Measurements from ENCODE around the gene KPNA1.

KPNA1 gene

GRCh38 chr3:122395582-122395981 lies 119.2 kb downstream of the KPNA1 start:
- Mint-ChIP-seq H3K4me3 (no peak overlapping the region), H3K27ac (no peak overlapping the region), H3K27me3 (ENCODE audit: low read depth, poor library complexity) (peaks cover 8% of the 10 kb centered on the region), H3K36me3 (ENCODE audit: low read depth) (peaks cover 5% of the 10 kb centered on the region), H3K4me1 (peaks cover 17% of the 10 kb centered on the region), H3K9me3 (no peaks in the 10 kb centered on the region)
- DNase-seq = no peak
- no peak for TF ChIP-seq CTCF (IDR thresholded peaks at IDR 0.05)

GRCh38 chr3:122394173-122394572 lies 120.6 kb downstream of the KPNA1 start:
- H3K4me3 Mint-ChIP-seq = no peak overlapping the region
- H3K27me3 Mint-ChIP-seq (ENCODE audit: low read depth, poor library complexity) = peaks cover 8% of the 10 kb centered on the region
- H3K4me1 Mint-ChIP-seq = peaks cover 17% of the 10 kb centered on the region
- DNase-seq = no peak
- H3K36me3 Mint-ChIP-seq (ENCODE audit: low read depth) = peaks cover 5% of the 10 kb centered on the region
- H3K27ac Mint-ChIP-seq = peak overlapping the region; percentile 72
- H3K9me3 Mint-ChIP-seq = no peaks in the 10 kb centered on the region
- TF ChIP-seq CTCF (IDR thresholded peaks at IDR 0.05) = no peak

DNA sequence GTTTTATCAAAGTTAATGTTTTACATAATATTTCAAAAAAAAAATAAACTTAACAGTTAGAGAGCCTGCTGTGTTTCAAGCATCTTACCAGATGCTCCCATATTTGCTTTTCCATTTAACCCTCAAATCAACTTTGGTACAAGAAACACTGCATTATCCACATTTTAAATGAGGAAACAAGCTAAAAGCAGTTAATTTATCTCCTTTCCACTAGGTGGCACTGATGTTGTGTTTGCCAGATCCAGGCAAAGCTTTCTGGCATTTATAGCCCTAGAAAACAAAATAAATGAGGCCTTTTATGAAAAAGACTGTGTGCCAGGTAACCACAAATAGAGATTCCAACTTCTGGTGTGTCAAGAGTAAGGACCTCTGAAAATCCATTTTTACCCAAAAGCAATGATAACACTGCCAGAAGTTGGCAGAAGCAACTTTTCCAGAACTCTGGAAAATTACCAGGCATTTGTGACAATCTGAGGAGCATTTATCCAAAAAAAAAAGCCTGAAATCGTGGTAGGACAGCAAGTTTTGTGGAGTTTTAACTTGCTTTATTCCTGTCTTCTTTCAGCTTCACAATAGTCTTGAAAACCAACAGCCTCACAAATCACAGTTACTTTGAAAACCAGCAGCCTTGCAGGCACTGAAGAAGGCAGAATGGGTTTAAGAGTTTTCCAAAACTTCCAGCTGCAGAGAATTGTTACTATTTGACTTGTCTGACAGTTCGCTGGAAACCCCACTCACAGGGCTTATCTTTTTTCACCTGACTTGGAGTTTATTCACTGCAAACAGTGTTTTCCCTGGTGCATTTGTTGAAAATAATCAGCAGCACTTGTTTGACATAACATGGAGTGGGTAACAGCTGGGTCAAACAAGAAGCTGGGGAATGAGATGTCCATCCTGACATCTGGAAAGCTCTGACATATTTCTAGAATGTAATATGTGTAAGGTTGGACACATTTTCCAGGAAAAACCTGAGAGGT lies 121.6 kb downstream of the KPNA1 start:
- peaks cover 8% of the 10 kb centered on the region for H3K27me3 Mint-ChIP-seq (ENCODE audit: low read depth, poor library complexity)
- H3K36me3 Mint-ChIP-seq (ENCODE audit: low read depth) = peaks cover 10% of the 10 kb centered on the region
- no peaks in the 10 kb centered on the region for H3K9me3 Mint-ChIP-seq
- TF ChIP-seq CTCF (IDR thresholded peaks at IDR 0.05) = peak; percentile 79
- DNase-seq = no peak
- H3K4me3 Mint-ChIP-seq = no peak overlapping the region
- H3K4me1 Mint-ChIP-seq = peaks cover 17% of the 10 kb centered on the region
- H3K27ac Mint-ChIP-seq = no peak overlapping the region

GRCh38 chr3:122391681-122392446 lies 122.9 kb downstream of the KPNA1 start:
- H3K4me3 Mint-ChIP-seq = no peak overlapping the region
- H3K27ac Mint-ChIP-seq = no peak overlapping the region
- H3K4me1 Mint-ChIP-seq = peaks cover 21% of the 10 kb centered on the region
- peaks cover 23% of the 10 kb centered on the region for H3K36me3 Mint-ChIP-seq (ENCODE audit: low read depth)
- H3K9me3 Mint-ChIP-seq = no peaks in the 10 kb centered on the region
- no peak for TF ChIP-seq CTCF (IDR thresholded peaks at IDR 0.05)
- H3K27me3 Mint-ChIP-seq (ENCODE audit: low read depth, poor library complexity) = peaks cover 8% of the 10 kb centered on the region
- DNase-seq = no peak

DNA sequence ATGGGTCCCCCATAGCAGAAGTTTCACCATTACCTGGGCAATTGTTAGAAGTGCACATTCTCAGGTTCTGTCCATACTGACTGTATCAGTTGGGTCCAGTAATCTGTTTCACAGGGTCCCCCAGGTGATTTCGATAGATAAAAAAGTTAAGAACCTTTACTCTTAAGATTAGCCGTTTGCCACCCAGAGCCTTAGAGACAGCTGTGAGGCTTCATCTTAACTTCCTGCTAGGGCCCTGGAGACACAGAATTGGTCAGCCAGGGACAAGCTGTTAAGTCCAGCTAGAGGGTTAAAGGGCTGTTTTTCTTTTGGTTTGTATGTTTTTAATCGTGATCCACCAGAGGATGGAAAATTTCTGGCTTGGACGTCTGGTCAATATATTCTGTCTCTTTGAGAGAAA lies 124.1 kb downstream of the KPNA1 start:
- Mint-ChIP-seq H3K9me3 (no peaks in the 10 kb centered on the region), H3K36me3 (ENCODE audit: low read depth) (peaks cover 34% of the 10 kb centered on the region), H3K27me3 (ENCODE audit: low read depth, poor library complexity) (peaks cover 8% of the 10 kb centered on the region), H3K4me1 (peaks cover 25% of the 10 kb centered on the region), H3K27ac (no peak overlapping the region), H3K4me3 (no peak overlapping the region)
- TF ChIP-seq CTCF (IDR thresholded peaks at IDR 0.05) = no peak
- no peak for DNase-seq
